ENCODE results near the gene CEP170B. TPM values are rescaled to one million over a fixed set of nuclear protein-coding genes. Genes with fewer than 3 reads are reported as not detected.

CEP170B gene
- total and polyA plus RNA-seq, 2 of the 8 experiments (the other 6 are each of a cell fraction or from before 2014, with no cell fraction given) = 9.1 to 33.8 TPM

DNA sequence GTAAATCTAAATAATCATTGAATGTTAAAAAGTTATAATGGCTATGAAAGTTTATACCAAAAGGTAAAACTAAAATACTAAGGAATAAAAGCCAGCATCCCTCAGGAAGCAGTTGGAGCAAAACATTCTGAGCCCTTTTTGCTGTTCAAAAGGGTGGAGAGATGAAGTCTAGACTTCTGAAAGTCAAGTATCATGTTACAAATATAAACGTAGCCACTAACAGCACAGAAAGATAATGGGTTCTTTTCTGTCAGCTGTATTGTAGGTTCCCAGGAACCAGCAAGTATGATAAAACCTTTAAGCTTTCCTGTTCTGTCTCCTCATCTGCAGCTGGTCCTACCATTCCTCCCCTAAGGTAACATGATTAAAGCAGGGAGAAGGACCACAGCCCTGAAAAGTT, 43.2 kb downstream of the CEP170B start:
- 47% methylated on average over 1 of the region's 1 CpG; no CpG with 5 or more reads in 1 of the 2 experiments for WGBS, 2 experiments (ENCODE audit: extremely low coverage in 1 of 2, insufficient coverage in 1 of 2, insufficient read length in 1 of 2, insufficient replicate concordance in 2 of 2, low coverage in 1 of 2, low lambda C conversion rate in 2 of 2, missing lambda C conversion rate in 1 of 2)
- Histone ChIP-seq H2BK12ac (ENCODE audit: low read depth, low read length) (no peak overlapping the region), H4K8ac (ENCODE audit: extremely low read depth, insufficient read depth, low read length) (no peak overlapping the region), H4K20me1 (replicated peaks in 1 of 2; ENCODE audit: control insufficient read depth in 1 of 2, insufficient read depth in 2 of 2, low read length in 2 of 2) (no peaks in the 10 kb centered on the region), H2BK15ac (ENCODE audit: low read length) (no peak overlapping the region), H3K79me2 (ENCODE audit: control insufficient read depth in 1 of 2, insufficient read depth in 2 of 2, low read length in 2 of 2) (no peaks in the 10 kb centered on the region), H4K91ac (replicated peaks; ENCODE audit: insufficient read length, low read length) (no peak overlapping the region), H3K36me3 (ENCODE audit: control insufficient read depth in 2 of 4, insufficient read depth in 4 of 4, low read length in 3 of 4) (no peaks in the 10 kb centered on the region), H2BK5ac (ENCODE audit: low read depth, low read length) (no peak overlapping the region), H3K27me3 (replicated peaks in 1 of 4; ENCODE audit: control insufficient read depth in 3 of 4, extremely low read depth in 1 of 4, insufficient read depth in 3 of 4, low read length in 3 of 4) (peaks cover 0 to 3% (median 1%) of the 10 kb centered on the region in 4 experiments; a peak in 2 of 7 replicates), H3K9me3 (ENCODE audit: insufficient read depth in 2 of 2, low read depth in 1 of 2, low read length in 1 of 2) (peaks cover 3 to 6% of the 10 kb centered on the region in 2 experiments; a peak in 2 of 4 replicates), H3K4me1 (replicated peaks in 1 of 4; ENCODE audit: control insufficient read depth in 3 of 4, insufficient read depth in 4 of 4, low read length in 3 of 4) (no peaks in the 10 kb centered on the region), H3K79me1 (ENCODE audit: low read depth, low read length) (no peaks in the 10 kb centered on the region), H3K9ac (replicated peaks in 1 of 4; ENCODE audit: extremely low read depth in 1 of 4, low read depth in 3 of 4, low read length in 3 of 4) (no peak overlapping the region), H3K27ac (ENCODE audit: low read depth, low read length) (no peak overlapping the region), H2BK120ac (replicated peaks; ENCODE audit: low read depth, low read length) (no peak overlapping the region), H3K23ac (ENCODE audit: insufficient read length) (no peak overlapping the region), H4K5ac (ENCODE audit: insufficient read length, low read depth, low read length) (no peak overlapping the region), H2BK20ac (ENCODE audit: low read length) (no peak overlapping the region), H3K23me2 (ENCODE audit: low read depth, low read length) (no peaks in the 10 kb centered on the region), H2AFZ (ENCODE audit: low read length) (no peak overlapping the region), H3K4me2 (ENCODE audit: insufficient read depth in 1 of 2, low read depth in 2 of 2, low read length in 2 of 2) (no peak overlapping the region), H3K4me3 (ENCODE audit: extremely low read depth in 1 of 4, insufficient read depth in 2 of 4, low read depth in 3 of 4, low read length in 4 of 4) (no peak overlapping the region), H3K18ac (ENCODE audit: extremely low read depth, low read length) (no peak overlapping the region), H3K14ac (ENCODE audit: insufficient read length) (no peak overlapping the region), H3K56ac (replicated peaks; ENCODE audit: insufficient read length, low read depth, low read length) (no peak overlapping the region), H2AK5ac (ENCODE audit: low read depth, low read length) (no peak overlapping the region), H3K4ac (replicated peaks; ENCODE audit: insufficient read length, low read depth, low read length) (no peak overlapping the region)
- DNase-seq (ENCODE audit: low read depth in 1 of 2, low spot score in 2 of 2) (no peak), FAIRE-seq (no peak)
- CTCF ChIA-PET (ENCODE audit: partially characterized antibody) = interaction anchor here (0.7 to 2.0 kb wide), 3 partner anchors 12 to 133 kb away, joined by 3 to 10 read pairs (median 3); no protein-coding TSS in a partner anchor
- POLR2A ChIA-PET (ENCODE audit: partially characterized antibody) = interaction anchor here (0.9 kb wide), 1 partner anchor 21 kb away, joined by 3 read pairs; no protein-coding TSS in a partner anchor
- TF ChIP-seq POLR2AphosphoS5 (IDR thresholded peaks at IDR 0.05; ENCODE audit: low read depth, low read length) (no peak), SIX5 (IDR thresholded peaks at IDR 0.05; ENCODE audit: low read depth, low read length) (no peak)

Data from H1 (cell line).